MM.1S (cell line): ENCODE results near the gene VPS33B.

ENCODE experiments used
- CTCF ChIP-seq: fragments of 300-600 bp; sonication (generic); IDR thresholded peaks from 2 replicates; pipeline ENCODE4 v1.5.1; 2016; ENCODE audit warnings: antibody characterized with exemption, low read length, mixed read lengths
- EZH2phosphoT487 ChIP-seq: fragments of 300-600 bp; sonication (generic); IDR thresholded peaks from 2 replicates; pipeline ENCODE4 v1.6.1; 2018; ENCODE audit warnings: antibody characterized with exemption, low read length

GRCh38 chr15:90959894-90960293 is 62.5 kb downstream of the VPS33B start:
- TF ChIP-seq CTCF (no peak), EZH2phosphoT487 (no peak)
